ENCODE measurements around the gene CSNK2A3.
"Not testable (repeated sequence)": the region's sequence is repeated elsewhere in the genome, so short reads cannot be mapped to it uniquely, and the experiment has no call there.

DNA sequence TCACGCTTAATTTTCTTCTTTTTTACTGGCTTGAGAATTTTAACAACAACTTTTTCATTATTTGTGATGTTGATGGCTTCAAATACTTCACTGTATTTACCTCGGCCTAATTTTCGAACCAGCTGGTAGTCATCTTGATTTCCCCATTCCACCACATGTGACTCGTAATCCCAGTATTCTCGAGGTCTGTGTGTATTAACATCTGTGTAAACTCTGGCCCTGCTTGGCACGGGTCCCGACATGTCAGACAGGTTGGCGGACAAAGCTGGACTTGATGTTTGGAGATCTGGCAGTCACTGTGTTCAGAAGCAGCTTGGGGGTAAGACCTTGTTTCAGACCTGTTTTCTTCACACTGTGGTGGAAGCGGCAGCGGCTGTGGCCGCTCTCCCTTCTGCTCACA is at the start of gene CSNK2A3:
- TF ChIP-seq, protein P1, sequence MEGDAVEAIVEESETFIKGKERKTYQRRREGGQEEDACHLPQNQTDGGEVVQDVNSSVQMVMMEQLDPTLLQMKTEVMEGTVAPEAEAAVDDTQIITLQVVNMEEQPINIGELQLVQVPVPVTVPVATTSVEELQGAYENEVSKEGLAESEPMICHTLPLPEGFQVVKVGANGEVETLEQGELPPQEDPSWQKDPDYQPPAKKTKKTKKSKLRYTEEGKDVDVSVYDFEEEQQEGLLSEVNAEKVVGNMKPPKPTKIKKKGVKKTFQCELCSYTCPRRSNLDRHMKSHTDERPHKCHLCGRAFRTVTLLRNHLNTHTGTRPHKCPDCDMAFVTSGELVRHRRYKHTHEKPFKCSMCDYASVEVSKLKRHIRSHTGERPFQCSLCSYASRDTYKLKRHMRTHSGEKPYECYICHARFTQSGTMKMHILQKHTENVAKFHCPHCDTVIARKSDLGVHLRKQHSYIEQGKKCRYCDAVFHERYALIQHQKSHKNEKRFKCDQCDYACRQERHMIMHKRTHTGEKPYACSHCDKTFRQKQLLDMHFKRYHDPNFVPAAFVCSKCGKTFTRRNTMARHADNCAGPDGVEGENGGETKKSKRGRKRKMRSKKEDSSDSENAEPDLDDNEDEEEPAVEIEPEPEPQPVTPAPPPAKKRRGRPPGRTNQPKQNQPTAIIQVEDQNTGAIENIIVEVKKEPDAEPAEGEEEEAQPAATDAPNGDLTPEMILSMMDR (conservative IDR thresholded peaks at IDR 0.05; ENCODE audit: low read length) = not testable (repeated sequence)
- not testable (repeated sequence) for TF ChIP-seq EZH2phosphoT487 (IDR thresholded peaks at IDR 0.05; ENCODE audit: borderline replicate concordance, low read depth, low read length)
